Thyroid gland (tissue), 4 donors: ENCODE data around the gene RNF115. TPM values are rescaled to one million over a fixed set of nuclear protein-coding genes. Genes with fewer than 3 reads are reported as not detected.

Experiments used
- DNase-seq, 2 donors: peaks; one replicate each; pipeline ENCODE4 v3.0.0-alpha.2; 2019
- H3K27ac ChIP-seq, 3 donors: fragments of 200-600 bp; sonication (generic); 1 replicate in 2 of 3; 2 replicates in 1 of 3; pipeline ENCODE4 v1.5.1; 2016 to 2019; ENCODE audit warnings: mild to moderate bottlenecking in 1 of 3, moderate library complexity in 1 of 3
- H3K27me3 ChIP-seq: fragments of 200-600 bp; sonication (generic); one replicate; pipeline ENCODE4 v1.5.1; 2019
- H3K36me3 ChIP-seq, 2 donors: fragments of 200-600 bp; sonication (generic); one replicate each; pipeline ENCODE4 v1.5.1; 2016 to 2019
- H3K4me1 ChIP-seq, 2 donors: fragments of 200-600 bp; sonication (generic); one replicate each; pipeline ENCODE4 v1.5.1; 2017 to 2019
- H3K4me3 ChIP-seq, 3 donors: fragments of 200-600 bp; sonication (generic); replicated peaks in 1 of 3; 1 replicate in 2 of 3; 2 replicates in 1 of 3; pipeline ENCODE4 v1.5.1; 2016; ENCODE audit warnings: mild to moderate bottlenecking in 1 of 3
- H3K9me3 ChIP-seq: fragments of 200-600 bp; sonication (generic); one replicate; pipeline ENCODE4 v1.5.1; 2017
- POLR2A ChIP-seq, 2 donors: fragments of 450-650 bp; IDR thresholded peaks; one replicate each; pipeline ENCODE4 v1.6.1; 2017; ENCODE audit warnings: antibody characterized with exemption in 2 of 2, mild to moderate bottlenecking in 2 of 2, moderate library complexity in 1 of 2
- WGBS, 2 donors: methylation state at CpG; one replicate each; pipeline ENCODE4 v1.1.5; 2017; 5-methylcytosine and 5-hydroxymethylcytosine counted together
- intact Hi-C: fragments of 100-400 bp; cut with DNase I; formaldehyde crosslinking; loops from one replicate; pipeline ENCODE4 v1.15.1; 2023
- total RNA-seq, 4 donors: library from RNA; depleted of rRNA; stranded (reverse); fragments of >200 nt; gene quantifications; one replicate each; pipeline ENCODE4 v1.2.3, GENCODE V29; 2016
- TF ChIP-seq, protein P1 (sequence below), 6 experiments: fragments of 200-600 bp in 3 of 6; fragments of 450-650 bp in 3 of 6; sonication (generic) in 3 of 6; IDR thresholded peaks; one replicate each; pipeline ENCODE4 v1.5.1; 2016 to 2019; ENCODE audit warnings: antibody characterized with exemption in 6 of 6, mild to moderate bottlenecking in 2 of 6, inconsistent platforms in 1 of 6, moderate library complexity in 1 of 6

RNF115 gene
- total RNA-seq, 4 donors from 2014 or later = 17.2 to 33.9 (median 25.4) TPM

DNA sequence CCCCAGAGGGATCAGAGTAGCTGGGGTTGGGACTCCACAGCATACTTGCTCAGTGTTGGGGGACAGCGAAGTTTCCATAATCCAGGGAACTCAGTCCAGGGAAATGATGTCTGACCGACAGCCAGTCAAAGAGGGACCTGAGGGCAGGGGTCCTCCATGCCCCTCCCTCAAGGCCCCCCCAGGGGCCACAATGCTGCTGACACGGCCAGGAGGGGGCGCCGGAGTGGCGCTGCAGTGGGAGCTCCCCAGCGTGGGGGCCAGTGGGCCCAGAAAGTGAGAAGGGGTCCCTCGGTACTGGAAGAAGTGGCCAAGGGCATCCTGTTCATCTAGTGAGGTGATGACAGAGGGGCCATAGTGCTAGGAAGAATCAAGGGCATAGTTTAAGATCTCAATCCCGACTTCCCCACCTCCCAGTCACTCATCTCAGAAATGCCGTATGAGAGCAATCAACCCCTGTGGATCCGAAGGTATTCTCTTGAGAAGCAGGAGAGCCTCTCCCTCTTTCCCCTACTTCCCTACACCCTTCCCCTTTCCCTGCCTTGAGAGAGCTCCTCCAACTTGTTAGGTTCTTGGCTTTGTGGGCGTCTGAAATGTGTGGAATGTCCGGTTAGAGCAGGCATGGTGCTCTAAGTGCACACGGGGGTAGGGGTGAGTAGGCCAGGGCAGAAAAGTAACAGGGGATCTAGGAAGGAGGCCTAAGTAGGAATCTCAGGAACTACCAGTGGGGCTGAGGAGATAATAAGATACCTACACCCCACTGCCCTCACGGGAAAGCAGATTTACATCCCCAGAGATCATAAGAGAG lies 25.7 kb upstream of the RNF115 start:
- intact Hi-C loops = no loop called here
- WGBS, 2 donors = 74 to 76% methylated on average over 15 of the region's 15 CpGs
- Histone ChIP-seq H3K27ac (peak overlapping the region in 1 of 3 donors; percentile 17), H3K4me1 (peaks cover 6 to 12% of the 10 kb centered on the region in 2 donors), H3K4me3 (no peak overlapping the region), H3K27me3 (no peaks in the 10 kb centered on the region), H3K9me3 (no peaks in the 10 kb centered on the region), H3K36me3 (peaks cover 27 to 39% of the 10 kb centered on the region in 2 donors)
- DNase-seq = no peak
- TF ChIP-seq, protein P1, sequence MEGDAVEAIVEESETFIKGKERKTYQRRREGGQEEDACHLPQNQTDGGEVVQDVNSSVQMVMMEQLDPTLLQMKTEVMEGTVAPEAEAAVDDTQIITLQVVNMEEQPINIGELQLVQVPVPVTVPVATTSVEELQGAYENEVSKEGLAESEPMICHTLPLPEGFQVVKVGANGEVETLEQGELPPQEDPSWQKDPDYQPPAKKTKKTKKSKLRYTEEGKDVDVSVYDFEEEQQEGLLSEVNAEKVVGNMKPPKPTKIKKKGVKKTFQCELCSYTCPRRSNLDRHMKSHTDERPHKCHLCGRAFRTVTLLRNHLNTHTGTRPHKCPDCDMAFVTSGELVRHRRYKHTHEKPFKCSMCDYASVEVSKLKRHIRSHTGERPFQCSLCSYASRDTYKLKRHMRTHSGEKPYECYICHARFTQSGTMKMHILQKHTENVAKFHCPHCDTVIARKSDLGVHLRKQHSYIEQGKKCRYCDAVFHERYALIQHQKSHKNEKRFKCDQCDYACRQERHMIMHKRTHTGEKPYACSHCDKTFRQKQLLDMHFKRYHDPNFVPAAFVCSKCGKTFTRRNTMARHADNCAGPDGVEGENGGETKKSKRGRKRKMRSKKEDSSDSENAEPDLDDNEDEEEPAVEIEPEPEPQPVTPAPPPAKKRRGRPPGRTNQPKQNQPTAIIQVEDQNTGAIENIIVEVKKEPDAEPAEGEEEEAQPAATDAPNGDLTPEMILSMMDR (IDR thresholded peaks at IDR 0.05) = peak in 2 of 6 experiments; percentile 6 to 14
- TF ChIP-seq POLR2A (IDR thresholded peaks at IDR 0.05) = no peak

DNA sequence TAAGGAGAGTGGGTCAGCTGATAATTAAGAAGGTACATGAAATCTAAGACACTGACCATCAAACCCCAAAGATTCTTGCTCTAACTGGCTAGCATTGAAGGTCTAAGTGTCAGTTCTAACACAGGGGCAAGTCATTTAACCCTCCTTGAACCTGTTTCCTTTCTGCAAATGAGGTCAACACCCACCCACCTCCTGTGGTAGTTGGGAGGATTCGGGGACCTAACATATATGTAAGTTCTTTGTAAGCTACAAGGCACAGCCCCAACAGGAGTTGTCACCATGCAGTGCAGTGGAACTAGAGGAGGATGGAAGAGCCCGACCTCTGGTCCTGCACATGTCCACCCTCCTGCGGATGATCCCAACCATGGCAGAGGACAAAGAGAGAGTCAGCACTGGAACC lies 23.9 kb upstream of the RNF115 start:
- WGBS, 2 donors = 75 to 83% methylated on average over 3 of the region's 3 CpGs
- no peak overlapping the region for H3K4me3 ChIP-seq
- H3K9me3 ChIP-seq = no peaks in the 10 kb centered on the region
- no peak for DNase-seq
- no peak for TF ChIP-seq POLR2A (IDR thresholded peaks at IDR 0.05)
- TF ChIP-seq, protein P1 (IDR thresholded peaks at IDR 0.05) = no peak
- H3K27ac ChIP-seq = no peak overlapping the region
- intact Hi-C loops = no loop called here
- H3K27me3 ChIP-seq = no peaks in the 10 kb centered on the region
- H3K36me3 ChIP-seq = peaks cover 16 to 26% of the 10 kb centered on the region in 2 donors
- H3K4me1 ChIP-seq = peaks cover 6 to 13% of the 10 kb centered on the region in 2 donors

DNA sequence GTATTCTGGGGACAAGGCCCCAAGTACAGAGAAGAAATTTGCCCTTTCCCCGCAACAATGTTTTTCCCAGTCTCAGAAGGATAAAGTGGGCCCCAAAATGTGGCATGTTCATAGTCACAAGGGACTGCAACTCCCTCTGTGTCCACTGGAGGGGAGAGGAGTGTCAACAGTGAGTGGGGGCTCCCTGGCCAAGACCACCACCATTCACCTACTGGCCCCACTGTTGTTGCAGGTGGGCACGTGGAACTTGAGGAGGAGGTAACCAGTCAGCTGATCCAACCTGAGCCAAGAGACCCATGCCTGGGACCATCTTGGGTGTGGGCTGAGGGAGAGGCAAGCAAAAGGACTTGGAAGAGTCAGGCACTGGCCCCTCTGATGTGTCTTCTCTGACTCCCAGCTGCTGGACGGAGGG lies 22.3 kb upstream of the RNF115 start:
- Histone ChIP-seq H3K27me3 (no peaks in the 10 kb centered on the region), H3K4me1 (peaks cover 6 to 13% of the 10 kb centered on the region in 2 donors), H3K4me3 (no peak overlapping the region), H3K36me3 (peaks cover 22 to 33% of the 10 kb centered on the region in 2 donors), H3K27ac (peak overlapping the region in 2 of 3 donors; percentile 53 to 70), H3K9me3 (no peaks in the 10 kb centered on the region)
- WGBS, 2 donors = 73 to 87% methylated on average over 2 to 3 of the region's 3 CpGs
- intact Hi-C loops = no loop called here
- DNase-seq = no peak
- TF ChIP-seq POLR2A (IDR thresholded peaks at IDR 0.05) = no peak
- TF ChIP-seq, protein P1 (IDR thresholded peaks at IDR 0.05) = peak in 5 of 6 experiments; percentile 13 to 55 (median 41)

DNA sequence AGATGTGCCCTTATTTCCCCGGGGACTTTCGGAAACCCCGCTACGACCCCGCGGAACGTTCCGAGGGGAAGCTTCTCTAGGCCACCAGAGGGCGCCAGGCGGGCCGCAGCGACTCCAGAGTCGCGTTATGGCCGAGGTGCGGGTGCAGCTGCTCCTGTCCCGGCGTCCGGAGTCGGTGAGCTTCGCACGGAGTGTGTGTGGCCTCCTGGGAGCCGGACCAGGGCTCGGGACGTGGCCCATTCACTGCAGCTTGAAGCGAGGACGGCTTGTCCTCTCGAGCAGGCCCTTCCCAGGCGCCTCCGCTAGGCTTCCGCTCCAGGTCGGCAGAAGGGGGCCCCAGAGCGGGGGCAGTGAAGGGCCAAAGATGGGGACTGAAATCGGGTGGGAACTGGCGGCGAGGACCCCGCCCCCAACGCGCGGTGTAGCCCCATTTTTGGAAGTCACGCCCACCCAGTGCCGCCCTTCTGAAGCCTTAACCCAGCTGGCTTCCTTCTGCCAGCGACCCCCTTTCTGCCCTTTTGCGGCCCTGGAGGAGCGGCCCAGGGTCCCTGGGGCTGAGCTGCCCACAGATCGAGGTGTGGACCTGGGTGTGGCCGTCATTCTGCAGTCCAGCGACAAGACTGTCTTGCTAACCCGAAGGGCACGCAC lies 21.7 kb upstream of the RNF115 start, which contains the start of gene NUDT17:
Gene NUDT17, plus strand, starts transcription at position 117 of the 648 bp plus-strand sequence. Its CDS starts 11 bp downstream, at position 128.
- H3K9me3 ChIP-seq = no peaks in the 10 kb centered on the region
- H3K36me3 ChIP-seq = peaks cover 22 to 34% of the 10 kb centered on the region in 2 donors
- WGBS, 2 donors = 1% methylated on average over 16 to 22 of the region's 50 CpGs
- DNase-seq = peak; percentile 79 to 81
- TF ChIP-seq, protein P1 (IDR thresholded peaks at IDR 0.05) = peak; percentile 64 to 95 (median 80)
- TF ChIP-seq POLR2A (IDR thresholded peaks at IDR 0.05) = no peak
- H3K27me3 ChIP-seq = no peaks in the 10 kb centered on the region
- intact Hi-C loops = no loop called here
- peaks cover 6 to 13% of the 10 kb centered on the region in 2 donors for H3K4me1 ChIP-seq
- H3K27ac ChIP-seq = peak within 1 kb of the TSS in 2 of 3 donors; percentile 53 to 70
- peak within 1 kb of the TSS in 2 of 3 donors; percentile 9 to 38 for H3K4me3 ChIP-seq
